ENCODE measurements around the gene YWHAE.

Gene YWHAE

GRCh38 chr17:1344521-1344920, 55.5 kb downstream of the YWHAE start:
- Histone ChIP-seq H3K4me1 (no peaks in the 10 kb centered on the region), H3K36me3 (peaks cover 23% of the 10 kb centered on the region), H3K4me3 (ENCODE audit: low read depth, low read length) (no peak overlapping the region), H3K9me3 (no peaks in the 10 kb centered on the region), H3K27me3 (no peaks in the 10 kb centered on the region)
- TF ChIP-seq CTCF (IDR thresholded peaks at IDR 0.05; ENCODE audit: low read depth, low read length), result no peak
- DNase-seq, result no peak

- DNase-seq, result no peak
- peaks cover 23% of the 10 kb centered on the region for H3K36me3 ChIP-seq
- TF ChIP-seq CTCF (IDR thresholded peaks at IDR 0.05; ENCODE audit: low read depth, low read length), result no peak
Measured at GRCh38 chr17:1343554-1343953, 56.5 kb downstream of the YWHAE start.

GRCh38 chr17:1340371-1340770, 59.7 kb downstream of the YWHAE start:
- TF ChIP-seq CTCF (IDR thresholded peaks at IDR 0.05; ENCODE audit: low read depth, low read length), result no peak
- no peaks in the 10 kb centered on the region for H3K4me1 ChIP-seq

More at GRCh38 chr17:1343554-1343953, 56.5 kb downstream of the YWHAE start:
- Histone ChIP-seq H3K4me3 (ENCODE audit: low read depth, low read length) (no peak overlapping the region), H3K9me3 (no peaks in the 10 kb centered on the region), H3K27me3 (no peaks in the 10 kb centered on the region), H3K4me1 (no peaks in the 10 kb centered on the region)

GRCh38 chr17:1331708-1332107, 68.3 kb downstream of the YWHAE start:
- no peak for TF ChIP-seq CTCF (IDR thresholded peaks at IDR 0.05; ENCODE audit: low read depth, low read length)
- Histone ChIP-seq H3K4me1 (no peaks in the 10 kb centered on the region), H3K4me3 (ENCODE audit: low read depth, low read length) (no peak overlapping the region), H3K9me3 (no peaks in the 10 kb centered on the region), H3K36me3 (no peaks in the 10 kb centered on the region), H3K27me3 (no peaks in the 10 kb centered on the region)
- DNase-seq, result no peak

More at GRCh38 chr17:1340371-1340770, 59.7 kb downstream of the YWHAE start:
- peaks cover 14% of the 10 kb centered on the region for H3K36me3 ChIP-seq
- no peaks in the 10 kb centered on the region for H3K27me3 ChIP-seq
- no peaks in the 10 kb centered on the region for H3K9me3 ChIP-seq
- no peak for DNase-seq
- no peak overlapping the region for H3K4me3 ChIP-seq (ENCODE audit: low read depth, low read length)

- no peak overlapping the region for H3K4me3 ChIP-seq (ENCODE audit: low read depth, low read length)
- H3K9me3 ChIP-seq, result no peaks in the 10 kb centered on the region
- H3K4me1 ChIP-seq, result no peaks in the 10 kb centered on the region
- TF ChIP-seq CTCF (IDR thresholded peaks at IDR 0.05; ENCODE audit: low read depth, low read length), result no peak
- no peak for DNase-seq
- H3K36me3 ChIP-seq, result no peaks in the 10 kb centered on the region
- no peaks in the 10 kb centered on the region for H3K27me3 ChIP-seq
Measured at GRCh38 chr17:1329745-1330343, 70.2 kb downstream of the YWHAE start.

- no peaks in the 10 kb centered on the region for H3K9me3 ChIP-seq
- H3K27me3 ChIP-seq, result no peaks in the 10 kb centered on the region
- no peaks in the 10 kb centered on the region for H3K36me3 ChIP-seq
- H3K4me1 ChIP-seq, result no peaks in the 10 kb centered on the region
- no peak for TF ChIP-seq CTCF (IDR thresholded peaks at IDR 0.05; ENCODE audit: low read depth, low read length)
- no peak overlapping the region for H3K4me3 ChIP-seq (ENCODE audit: low read depth, low read length)
- no peak for DNase-seq
Measured at GRCh38 chr17:1328437-1328836, 71.6 kb downstream of the YWHAE start.

Measured in BE2C (cell line).